ENCODE measurements around the gene DOCK2. TPM values are rescaled to one million over a fixed set of nuclear protein-coding genes. Genes with fewer than 3 reads are reported as not detected.
A peak's percentile ranks its signal among the peaks of the same experiment; 100 is the strongest.

Gene DOCK2
- total and polyA plus RNA-seq, 2 donors from 2014 or later, result 1.0 to 42.0 TPM

- DNase-seq (no peak), FAIRE-seq (no peak)
- Histone ChIP-seq H3K9ac (ENCODE audit: low read length in 3 of 3) (peak overlapping the region in 1 of 3 donors; percentile 36), H3K9me3 (ENCODE audit: control insufficient read depth in 2 of 3, insufficient read depth in 1 of 3, low read length in 3 of 3) (no peaks in the 10 kb centered on the region), H3K27ac (ENCODE audit: low read depth in 2 of 2, low read length in 2 of 2) (no peak overlapping the region), H3K4me3 (ENCODE audit: low read length in 3 of 3) (peak overlapping the region in 2 of 3 donors; percentile 14 to 39), H3K4me1 (ENCODE audit: control insufficient read depth in 2 of 3, insufficient read depth in 2 of 3, low read depth in 1 of 3, low read length in 3 of 3) (no peaks in the 10 kb centered on the region), H3K36me3 (ENCODE audit: control insufficient read depth in 2 of 3, insufficient read depth in 3 of 3, low read length in 3 of 3) (no peaks in the 10 kb centered on the region), H3K27me3 (ENCODE audit: control insufficient read depth, insufficient read depth, low read length) (no peaks in the 10 kb centered on the region)
- no peak for TF ChIP-seq CTCF (IDR thresholded peaks at IDR 0.05; ENCODE audit: borderline replicate concordance, extremely low read depth, insufficient read depth)
- intact Hi-C loops (cut with DNase I), result loop anchor here (10.0 kb wide), 1 partner anchor 77 kb away; no protein-coding TSS in a partner anchor
Observed at GRCh38 chr5:170107674-170108073, 470.6 kb downstream of the DOCK2 start.

GRCh38 chr5:170108266-170108785, 471.3 kb downstream of the DOCK2 start:
- no peaks in the 10 kb centered on the region for H3K4me1 ChIP-seq (ENCODE audit: control insufficient read depth in 2 of 3, insufficient read depth in 2 of 3, low read depth in 1 of 3, low read length in 3 of 3)
- H3K4me3 ChIP-seq (ENCODE audit: low read length in 3 of 3), result peak overlapping the region in 2 of 3 donors; percentile 7 to 21
- no peak overlapping the region for H3K27ac ChIP-seq (ENCODE audit: low read depth in 2 of 2, low read length in 2 of 2)
- FAIRE-seq, result no peak
- TF ChIP-seq CTCF (IDR thresholded peaks at IDR 0.05; ENCODE audit: borderline replicate concordance, extremely low read depth, insufficient read depth), result no peak
- H3K9me3 ChIP-seq (ENCODE audit: control insufficient read depth in 2 of 3, insufficient read depth in 1 of 3, low read length in 3 of 3), result no peaks in the 10 kb centered on the region
- DNase-seq, result no peak
- no peaks in the 10 kb centered on the region for H3K27me3 ChIP-seq (ENCODE audit: control insufficient read depth, insufficient read depth, low read length)
- intact Hi-C loops (cut with DNase I), result loop anchor here (10.0 kb wide), 1 partner anchor 76 kb away; no protein-coding TSS in a partner anchor
- no peak overlapping the region for H3K9ac ChIP-seq (ENCODE audit: low read length in 3 of 3)
- H3K36me3 ChIP-seq (ENCODE audit: control insufficient read depth in 2 of 3, insufficient read depth in 3 of 3, low read length in 3 of 3), result no peaks in the 10 kb centered on the region

- no peaks in the 10 kb centered on the region for H3K4me1 ChIP-seq (ENCODE audit: control insufficient read depth in 2 of 3, insufficient read depth in 2 of 3, low read depth in 1 of 3, low read length in 3 of 3)
- no peak for FAIRE-seq
- H3K9ac ChIP-seq (ENCODE audit: low read length in 3 of 3), result no peak overlapping the region
- no peak overlapping the region for H3K27ac ChIP-seq (ENCODE audit: low read depth in 2 of 2, low read length in 2 of 2)
- intact Hi-C loops (cut with DNase I), result loop anchor here (10.0 kb wide), 1 partner anchor 75 kb away; no protein-coding TSS in a partner anchor
- no peaks in the 10 kb centered on the region for H3K9me3 ChIP-seq (ENCODE audit: control insufficient read depth in 2 of 3, insufficient read depth in 1 of 3, low read length in 3 of 3)
- no peaks in the 10 kb centered on the region for H3K27me3 ChIP-seq (ENCODE audit: control insufficient read depth, insufficient read depth, low read length)
- H3K36me3 ChIP-seq (ENCODE audit: control insufficient read depth in 2 of 3, insufficient read depth in 3 of 3, low read length in 3 of 3), result no peaks in the 10 kb centered on the region
- DNase-seq, result peak in 1 of 5 donors; percentile 26
- TF ChIP-seq CTCF (IDR thresholded peaks at IDR 0.05; ENCODE audit: borderline replicate concordance, extremely low read depth, insufficient read depth), result no peak
- peak overlapping the region in 1 of 3 donors; percentile 21 for H3K4me3 ChIP-seq (ENCODE audit: low read length in 3 of 3)
Observed at GRCh38 chr5:170109059-170110031, 472.3 kb downstream of the DOCK2 start.

Measured in kidney (tissue), 14 donors.